Mucosa of gallbladder (tissue), 1 donor: ENCODE results near the gene COMMD1. TPM values are rescaled to one million over a fixed set of nuclear protein-coding genes. Genes with fewer than 3 reads are reported as not detected.
"Not testable (repeated sequence)": the region's sequence is repeated elsewhere in the genome, so short reads cannot be mapped to it uniquely, and the experiment has no call there.

Experiments
- DNase-seq: peaks from one replicate; pipeline ENCODE4 v3.0.0-alpha.2; 2020; ENCODE audit warnings: low spot score
- total RNA-seq: library from RNA; stranded (reverse); gene quantifications from one replicate; pipeline ENCODE4 v1.2.1, GENCODE V29; 2021
- donor health status: DM: no; HTN: no; CAD: no.

Gene COMMD1
- total RNA-seq, 1 donor from 2014 or later = 35.0 TPM

DNA sequence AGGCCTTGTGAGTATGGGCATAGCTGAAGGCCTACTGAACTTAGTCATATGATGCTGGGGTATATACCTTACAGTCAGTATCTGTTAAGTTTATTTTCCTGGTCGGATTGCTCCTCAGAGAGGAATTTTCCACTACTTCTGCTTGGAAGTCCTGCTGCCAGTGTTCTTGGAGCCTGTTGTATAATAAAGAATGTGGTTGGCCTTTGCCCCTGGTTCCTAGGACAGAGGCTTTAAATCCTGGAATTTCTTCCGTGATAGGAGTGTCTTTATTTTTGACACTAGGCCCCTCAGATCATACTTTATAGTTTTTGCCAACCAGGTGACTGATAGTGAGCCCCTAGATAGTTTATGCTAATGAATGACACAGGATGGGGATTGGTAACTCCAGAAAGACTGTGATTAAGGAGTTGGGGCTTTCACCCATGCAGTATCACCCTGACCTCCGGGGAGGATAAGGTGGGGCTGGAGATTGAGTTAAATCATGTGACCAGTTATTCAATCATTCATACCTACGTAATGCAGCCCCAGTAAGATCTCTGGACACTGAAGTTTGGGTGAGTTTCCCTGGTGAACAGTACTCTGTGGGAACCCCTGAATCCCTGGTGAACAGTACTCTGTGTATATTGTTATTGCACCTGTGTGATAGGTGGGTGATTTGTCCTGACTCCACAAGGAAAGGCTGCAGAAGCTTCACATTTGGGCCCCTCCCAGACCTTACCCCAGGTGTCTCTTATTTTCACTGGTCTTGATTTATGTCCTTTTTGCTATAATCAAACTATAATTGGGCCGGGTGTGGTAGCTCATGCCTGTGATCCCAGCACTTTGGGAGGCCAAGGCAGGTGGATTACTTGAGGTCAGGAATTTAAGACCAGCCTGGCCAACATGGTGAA, 56.9 kb downstream of the COMMD1 start:
- DNase-seq = no peak

DNA sequence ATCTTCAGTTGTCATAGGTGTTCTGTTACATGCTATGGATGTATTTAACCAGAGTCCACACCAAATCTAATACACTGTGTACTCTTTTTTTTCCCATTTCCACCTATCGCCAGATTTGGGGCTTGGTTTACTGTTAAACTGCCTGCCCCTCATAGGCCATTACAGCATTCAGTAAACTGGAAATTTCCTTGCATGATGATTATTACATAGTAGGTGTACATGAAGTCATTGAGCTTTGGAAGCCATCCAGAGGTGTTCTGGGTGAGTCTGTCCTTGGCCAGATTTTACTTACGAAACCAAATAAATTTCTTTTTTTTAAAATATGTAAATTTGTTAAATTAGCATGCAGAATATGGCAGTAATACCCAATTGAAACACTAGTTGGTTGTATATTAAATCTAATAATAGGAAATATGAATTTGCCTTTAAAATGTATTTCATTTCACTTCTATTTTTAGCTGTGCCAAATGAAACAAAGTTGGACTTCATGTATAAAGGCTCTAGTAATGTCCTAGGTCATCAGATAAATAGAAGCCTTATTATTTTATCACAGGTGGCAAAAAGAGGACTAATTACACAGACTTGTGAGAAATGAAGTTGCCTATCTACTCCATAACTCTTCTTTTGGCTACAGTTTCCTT, 60.7 kb downstream of the COMMD1 start:
- DNase-seq = no peak

DNA sequence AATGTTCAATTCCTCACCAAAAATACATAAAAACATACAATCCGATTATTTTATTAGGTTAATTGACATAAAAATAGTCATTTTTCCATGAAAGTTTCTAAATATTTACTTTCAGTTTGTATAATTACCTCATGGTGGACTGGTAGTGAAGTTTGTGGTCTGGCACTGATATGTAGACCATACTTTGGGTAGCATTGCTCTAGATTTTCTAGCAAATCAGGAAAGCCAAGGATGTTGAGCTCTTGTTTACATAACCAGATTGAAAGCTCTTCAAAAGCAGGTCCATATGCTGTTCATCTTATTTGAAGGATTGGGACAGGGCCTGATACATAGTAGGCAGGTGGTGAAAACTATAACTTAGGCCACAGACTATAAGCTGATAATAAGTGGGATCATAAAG, 61.8 kb downstream of the COMMD1 start:
- no peak for DNase-seq

DNA sequence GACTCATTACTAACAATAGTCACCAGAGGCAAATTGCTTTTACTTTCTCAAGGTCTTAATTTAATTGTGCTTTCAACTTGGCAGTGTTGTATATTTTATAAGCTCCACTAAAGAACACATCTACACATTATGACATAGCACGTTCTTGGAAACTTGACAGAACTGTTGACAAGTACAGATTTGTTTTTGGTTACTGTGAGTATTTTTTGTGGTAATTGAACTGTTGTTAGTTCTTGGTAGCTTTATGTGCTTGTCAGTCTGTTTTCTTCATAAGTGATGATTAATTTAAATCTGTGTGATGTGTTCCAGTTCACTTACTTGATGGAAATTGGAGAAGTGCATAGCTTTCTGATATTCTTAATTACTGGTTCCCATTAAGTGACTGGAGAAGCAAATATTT, 63.9 kb downstream of the COMMD1 start:
- DNase-seq = no peak

- DNase-seq = no peak
Measured at GRCh38 chr2:61970807-61971556, 65.5 kb downstream of the COMMD1 start.

GRCh38 chr2:61978522-61978921, 73.0 kb downstream of the COMMD1 start:
- DNase-seq = peak; percentile 40

DNA sequence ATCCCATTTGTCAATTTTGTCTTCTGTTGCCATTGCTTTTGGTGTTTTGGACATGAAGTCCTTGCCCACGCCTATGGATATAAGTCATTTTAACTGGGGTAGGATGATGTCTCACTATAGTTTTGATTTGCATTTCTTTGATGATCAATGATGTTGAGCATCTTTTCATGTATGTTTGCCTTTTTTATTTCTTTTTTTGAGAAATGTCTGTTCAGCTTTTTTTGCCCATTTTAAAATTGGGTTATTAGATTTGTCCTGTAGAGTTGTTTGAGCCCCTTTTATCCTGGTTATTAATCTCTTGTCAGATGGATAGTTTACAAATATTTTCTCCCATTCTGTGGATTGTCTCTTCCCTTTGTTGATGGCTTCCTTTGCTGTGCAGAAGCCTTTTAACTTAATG, 75.3 kb downstream of the COMMD1 start:
- no peak for DNase-seq

- DNase-seq = no peak
Measured at GRCh38 chr2:61984682-61985081, 79.2 kb downstream of the COMMD1 start.

DNA sequence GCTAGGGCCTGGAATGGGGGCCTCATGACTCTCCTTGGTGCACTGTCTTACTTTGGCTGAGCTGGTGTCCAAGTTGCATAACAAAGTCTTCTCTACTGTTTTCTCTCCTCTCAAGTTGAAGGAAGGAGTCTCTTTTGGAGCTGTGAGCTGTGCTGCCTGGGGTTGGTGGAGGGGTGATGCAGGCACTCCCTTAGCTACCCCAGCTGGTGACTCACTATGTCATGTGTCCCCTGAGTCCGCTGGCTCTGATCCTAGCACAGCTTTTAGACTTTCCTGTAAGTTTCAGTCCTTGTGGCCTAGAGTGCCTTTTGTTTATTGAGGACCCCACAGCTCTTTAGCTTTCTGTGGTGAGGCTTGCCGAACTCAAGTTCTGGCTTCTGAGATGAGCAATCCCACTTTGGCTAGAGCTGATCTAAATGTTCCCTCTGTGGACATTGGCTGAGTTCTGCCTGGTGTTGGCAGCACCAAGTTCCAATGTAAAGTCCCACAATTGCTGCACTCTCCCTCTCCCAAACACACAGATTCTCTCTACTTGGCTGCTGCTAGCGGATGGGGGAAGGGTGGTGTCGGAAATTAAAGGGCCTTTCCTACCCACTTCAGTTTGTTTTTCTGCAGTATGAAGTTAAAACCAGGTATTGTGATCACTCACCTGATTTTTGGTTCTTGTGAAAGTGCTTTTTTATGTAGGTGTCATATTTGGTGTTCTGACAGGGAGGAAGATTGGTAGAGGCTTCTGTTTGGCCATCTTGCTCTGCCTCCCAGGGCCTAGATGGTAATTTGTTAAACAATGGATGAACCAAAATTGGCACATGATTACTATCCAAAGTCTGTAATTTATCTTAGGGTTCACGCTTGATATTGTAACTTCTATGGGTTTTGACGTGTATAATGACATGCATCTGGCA, 83.2 kb downstream of the COMMD1 start:
- DNase-seq = no peak

DNA sequence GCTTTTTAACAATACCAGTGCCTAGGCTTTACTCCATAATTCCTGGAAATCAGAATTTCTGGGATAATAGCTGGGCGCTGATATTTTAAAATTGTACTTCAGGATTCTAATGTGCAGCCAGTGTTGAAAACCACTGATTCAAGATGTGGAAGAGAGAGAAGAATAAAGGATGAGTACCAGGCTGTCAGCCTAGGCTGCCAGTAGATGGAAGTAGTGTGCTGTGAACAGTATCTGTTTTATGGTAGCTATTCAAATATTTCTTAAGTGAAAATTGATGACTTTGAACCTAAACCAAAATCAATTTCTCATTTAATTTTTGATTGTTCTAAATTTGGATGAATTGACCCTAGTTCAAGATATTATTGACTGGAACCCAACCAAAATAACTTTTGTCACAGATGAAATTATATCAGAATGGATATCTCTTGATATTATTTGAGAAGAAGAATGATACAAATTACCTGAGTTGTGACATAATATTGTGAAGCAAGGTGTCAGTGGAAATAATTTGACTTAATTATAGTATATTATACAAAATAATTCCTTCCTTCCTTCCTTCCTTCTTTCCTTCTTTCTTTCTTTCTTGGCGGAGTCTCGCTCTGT, 88.0 kb downstream of the COMMD1 start:
- no peak for DNase-seq

GRCh38 chr2:61994531-61994930, 89.1 kb downstream of the COMMD1 start:
- DNase-seq = no peak

DNA sequence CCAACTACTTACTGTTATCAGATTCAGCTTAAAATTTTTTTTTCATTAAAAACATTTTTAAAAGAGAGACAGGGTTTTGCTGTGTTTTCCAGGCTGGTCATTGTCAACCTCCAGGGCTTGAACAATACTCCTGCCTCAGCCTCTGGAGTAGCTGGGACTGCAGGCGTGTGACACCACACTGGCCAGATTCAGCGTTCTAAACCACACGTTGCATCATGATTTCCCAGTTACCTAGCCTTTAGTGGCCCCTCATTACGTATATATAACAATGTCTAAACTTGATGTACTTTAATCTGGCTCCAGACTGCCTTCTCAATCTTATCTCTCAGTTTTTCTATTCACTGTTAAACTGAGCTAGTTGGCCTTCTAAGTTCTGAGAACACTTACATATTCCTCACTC, 89.6 kb downstream of the COMMD1 start:
- no peak for DNase-seq

DNA sequence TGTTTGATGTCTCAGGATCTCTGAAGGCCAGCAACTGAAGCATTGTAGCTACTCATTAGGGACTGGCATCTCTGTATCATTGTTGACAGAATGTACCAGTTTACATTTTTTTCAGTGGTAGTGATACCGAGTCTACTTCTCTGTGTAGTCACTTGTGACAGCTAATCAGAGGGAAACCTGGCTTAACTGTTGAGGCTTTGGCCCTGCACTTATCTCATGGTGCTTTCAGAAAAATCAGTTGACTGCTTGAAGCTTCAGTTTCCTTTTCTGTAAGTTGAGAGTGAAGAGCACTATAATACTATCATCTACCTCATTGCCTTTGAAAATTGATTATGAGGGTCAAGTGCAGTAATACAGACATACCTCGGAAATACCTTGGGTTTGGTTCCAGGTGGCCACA, 90.0 kb downstream of the COMMD1 start:
- no peak for DNase-seq

DNA sequence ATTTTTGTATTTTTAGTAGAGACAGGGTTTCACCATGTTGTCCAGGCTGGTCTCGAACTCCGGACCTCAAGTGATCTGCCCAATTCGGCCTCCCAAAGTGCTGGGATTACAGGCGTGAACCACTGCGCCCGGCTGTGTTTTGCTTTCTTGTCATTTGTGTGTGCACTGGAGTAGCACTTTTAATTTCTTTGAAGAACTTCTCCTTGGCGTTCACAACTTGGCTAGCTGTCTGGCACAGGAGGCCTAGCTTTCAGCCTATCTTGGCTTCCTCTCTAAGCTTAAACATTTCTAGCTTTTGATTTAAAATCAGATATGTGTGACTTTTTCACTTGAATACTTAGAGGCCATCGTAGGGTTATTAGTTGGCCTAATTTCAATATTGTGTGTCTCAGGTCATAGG, 93.0 kb downstream of the COMMD1 start:
- DNase-seq = no peak

DNA sequence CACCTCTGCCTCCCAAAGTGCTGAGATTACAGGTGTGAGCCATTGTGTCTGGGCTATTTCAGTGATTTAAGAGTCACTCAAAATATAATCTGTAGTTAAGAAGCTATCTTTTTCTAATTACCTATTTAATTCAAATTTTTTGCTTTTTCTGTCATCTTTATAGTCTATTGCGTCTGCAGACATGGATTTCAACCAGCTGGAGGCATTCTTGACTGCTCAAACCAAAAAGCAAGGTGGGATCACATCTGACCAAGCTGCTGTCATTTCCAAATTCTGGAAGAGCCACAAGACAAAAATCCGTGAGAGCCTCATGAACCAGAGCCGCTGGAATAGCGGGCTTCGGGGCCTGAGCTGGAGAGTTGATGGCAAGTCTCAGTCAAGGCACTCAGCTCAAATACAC, 95.1 kb downstream of the COMMD1 start:
- DNase-seq = no peak

GRCh38 chr2:62001431-62001830, 96.0 kb downstream of the COMMD1 start:
- DNase-seq = no peak

DNA sequence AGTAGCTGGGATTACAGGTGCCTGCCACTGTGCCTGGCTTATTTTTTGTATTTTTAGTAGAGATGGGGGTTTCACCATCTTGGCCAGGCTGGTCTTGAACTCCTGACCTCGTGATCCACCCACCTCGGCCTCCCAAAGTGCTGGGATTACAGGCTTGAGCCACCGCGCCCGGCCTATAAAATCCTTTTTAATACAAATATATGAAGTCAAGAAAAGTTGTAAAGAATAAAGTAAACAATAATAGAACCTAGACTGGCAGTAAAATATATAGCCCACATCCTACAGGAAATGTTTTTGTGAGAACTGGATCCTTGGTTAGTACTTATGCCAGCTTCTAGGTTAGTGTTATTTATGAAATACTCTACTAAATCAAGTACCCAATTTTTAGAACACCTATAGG, 99.0 kb downstream of the COMMD1 start:
- DNase-seq = not testable (repeated sequence)

- no peak for DNase-seq
Measured at GRCh38 chr2:62007555-62007954, 102.1 kb downstream of the COMMD1 start.

DNA sequence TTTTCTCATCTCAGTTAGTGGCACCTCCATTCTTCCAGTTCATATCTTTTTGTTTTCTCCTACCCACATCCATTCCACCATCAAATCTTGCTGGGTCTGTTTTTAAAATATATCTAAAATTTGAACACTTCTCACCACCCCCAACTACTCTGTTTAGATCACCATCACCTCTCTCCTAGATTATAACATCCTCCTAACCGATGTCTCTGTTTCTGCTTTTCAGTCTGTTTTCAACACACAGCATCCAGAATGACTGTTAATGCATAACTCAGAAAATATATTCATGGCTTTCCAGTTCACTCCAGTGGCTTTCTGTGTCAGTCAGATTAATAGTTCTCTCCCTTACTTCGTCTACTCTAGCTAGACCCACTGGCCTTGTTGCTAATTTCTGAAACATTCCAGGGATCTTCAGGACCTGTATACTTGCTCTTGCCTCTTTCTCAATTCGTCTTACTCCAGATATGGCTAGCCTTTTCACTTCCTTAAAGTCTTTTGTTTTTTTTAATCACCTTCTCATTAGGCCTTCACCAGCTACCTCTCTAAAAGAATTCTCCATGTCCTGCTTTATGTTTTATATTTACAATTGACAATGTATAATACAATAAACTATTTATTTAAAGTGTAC, 105.3 kb downstream of the COMMD1 start:
- no peak for DNase-seq

DNA sequence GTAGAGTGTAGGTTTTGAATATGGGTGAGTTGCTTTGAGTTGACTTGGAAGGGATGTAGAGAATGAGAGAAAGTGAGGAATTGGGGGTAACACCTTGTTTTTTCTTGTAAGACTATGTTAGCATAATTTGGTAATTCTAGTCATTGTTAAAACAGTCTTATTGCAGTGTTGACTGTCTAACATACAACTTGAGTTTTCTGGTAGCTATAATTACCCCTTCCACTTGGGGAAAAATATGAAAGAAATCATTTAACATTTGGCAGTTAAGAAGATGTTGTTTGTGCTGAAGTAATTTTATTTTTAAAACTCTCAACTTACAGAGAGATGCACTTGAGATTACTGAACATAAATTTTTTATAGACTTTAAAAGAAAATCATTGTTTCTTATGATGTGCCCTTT, 108.2 kb downstream of the COMMD1 start:
- DNase-seq = no peak

DNA sequence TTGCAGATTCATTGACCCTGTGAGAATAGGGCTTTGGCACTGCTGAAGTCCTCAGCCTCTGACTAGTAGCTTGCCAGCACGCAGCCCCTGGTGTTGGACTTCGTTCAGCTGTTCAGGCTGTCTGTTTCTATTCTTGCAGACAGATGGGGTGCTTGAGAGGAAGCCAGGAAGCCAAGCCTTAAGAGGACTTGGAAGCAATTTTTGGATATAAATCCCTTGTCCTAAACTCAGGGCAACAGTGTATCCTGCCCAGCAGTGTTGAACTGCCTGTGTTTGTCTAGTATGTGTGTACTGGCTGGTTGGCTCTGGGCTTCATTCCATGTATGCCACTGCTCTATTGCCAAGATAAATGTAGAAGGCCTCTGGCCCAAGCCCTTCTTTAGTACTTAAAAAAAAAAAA, 108.6 kb downstream of the COMMD1 start:
- DNase-seq = peak; percentile 47
